GM23338 (cell line): ENCODE data around the gene WNT6. TPM values are rescaled to one million over a fixed set of nuclear protein-coding genes. Genes with fewer than 3 reads are reported as not detected.

Experiments
- ATAC-seq: fragments of 200-7000 bp; cut with Tn5 transposase; 3 replicates; pipeline ENCODE4 v1.9.1; 2020
- DNase-seq: peaks from one replicate; pipeline ENCODE4 v3.0.0-alpha.2; 2015; ENCODE audit warnings: low spot score
- H2AFZ ChIP-seq: fragments of 200-600 bp; sonication (generic); 2 replicates; pipeline ENCODE4 v1.8.0; 2016; ENCODE audit warnings: antibody characterized with exemption, mild to moderate bottlenecking, moderate library complexity
- H3F3A ChIP-seq: fragments of 200-600 bp; sonication (generic); replicated peaks from 2 replicates; pipeline ENCODE4 v1.8.0; 2017; ENCODE audit warnings: antibody characterized with exemption, mixed run types, low read depth
- H3K27ac ChIP-seq: fragments of 200-600 bp; sonication (generic); 2 replicates; pipeline ENCODE4 v1.6.1; 2016; ENCODE audit warnings: low read depth
- H3K27me3 ChIP-seq: fragments of 200-600 bp; sonication (generic); 2 replicates; pipeline ENCODE4 v1.8.0; 2016; ENCODE audit warnings: mild to moderate bottlenecking, mixed run types, moderate library complexity; ENCODE audit not compliant: insufficient read depth
- H3K36me3 ChIP-seq: fragments of 200-600 bp; sonication (generic); 2 replicates; pipeline ENCODE4 v1.8.0; 2016; ENCODE audit warnings: mild to moderate bottlenecking; ENCODE audit not compliant: insufficient read depth
- H3K4me1 ChIP-seq: fragments of 200-600 bp; sonication (generic); 2 replicates; pipeline ENCODE4 v1.8.0; 2016; ENCODE audit warnings: mild to moderate bottlenecking, moderate library complexity; ENCODE audit not compliant: insufficient read depth
- H3K4me2 ChIP-seq: fragments of 200-600 bp; sonication (generic); 2 replicates; pipeline ENCODE4 v1.7.1; 2017; ENCODE audit warnings: mixed run types
- H3K4me3 ChIP-seq: fragments of 200-600 bp; sonication (generic); 2 replicates; pipeline ENCODE4 v1.6.1; 2016; ENCODE audit warnings: mixed run types
- H3K79me2 ChIP-seq: fragments of 200-600 bp; sonication (generic); replicated peaks from 2 replicates; pipeline ENCODE4 v1.8.0; 2017; ENCODE audit warnings: mild to moderate bottlenecking; ENCODE audit not compliant: insufficient read depth
- H3K9me2 ChIP-seq: fragments of 200-600 bp; sonication (generic); 2 replicates; pipeline ENCODE4 v1.8.0; 2017; ENCODE audit not compliant: insufficient read depth
- H4K20me1 ChIP-seq: fragments of 200-600 bp; sonication (generic); replicated peaks from 2 replicates; pipeline ENCODE4 v1.8.0; 2017; ENCODE audit warnings: mild to moderate bottlenecking; ENCODE audit not compliant: insufficient read depth
- H3K27ac Mint-ChIP-seq: 2 replicates; pipeline ENCODE4 v1.8.0; 2020; ENCODE audit warnings: inconsistent platforms, mild to moderate bottlenecking, moderate library complexity, mixed read lengths
- H3K27me3 Mint-ChIP-seq: 3 replicates; pipeline ENCODE4 v1.8.0; 2022; ENCODE audit warnings: low read depth, mild to moderate bottlenecking, moderate library complexity, mixed read lengths, inconsistent platforms; ENCODE audit not compliant: insufficient read depth, poor library complexity
- H3K36me3 Mint-ChIP-seq: 3 replicates; pipeline ENCODE4 v1.8.0; 2021; ENCODE audit warnings: low read depth, mild to moderate bottlenecking, inconsistent platforms, moderate library complexity, mixed read lengths
- H3K4me1 Mint-ChIP-seq: 3 replicates; pipeline ENCODE4 v1.8.0; 2020; ENCODE audit warnings: mild to moderate bottlenecking, inconsistent platforms, mixed read lengths
- H3K4me3 Mint-ChIP-seq: 3 replicates; pipeline ENCODE4 v1.8.0; 2021; ENCODE audit warnings: moderate library complexity, mild to moderate bottlenecking, inconsistent platforms, mixed read lengths
- H3K9me3 Mint-ChIP-seq: 3 replicates; pipeline ENCODE4 v1.8.0; 2020; ENCODE audit warnings: moderate library complexity, mild to moderate bottlenecking, inconsistent platforms, mixed read lengths
- CTCF ChIP-seq, 2 experiments: fragments of 200-600 bp in 1 of 2; sonication (generic) in 1 of 2; conservative IDR thresholded peaks; 2 replicates each; pipeline versions ENCODE4 v1.5.1 to v1.6.1; 2016 to 2017; ENCODE audit warnings: antibody characterized with exemption in 2 of 2, low read depth in 2 of 2, mild to moderate bottlenecking in 2 of 2, moderate library complexity in 1 of 2
- polyA plus RNA-seq: library from polyadenylated mRNA; unstranded; fragments of >200 nt; fragmentation: Nextera tagmentation; extraction: Ambion mirVana; gene quantifications from 2 replicates; pipeline ENCODE4 v1.2.1, GENCODE V29; 2016
- total RNA-seq: library from RNA; depleted of rRNA; stranded (reverse); fragments of >200 nt; shearing (Covaris generic); gene quantifications from 2 replicates; pipeline ENCODE4 v1.2.3, GENCODE V29; 2014
- TF ChIP-seq, protein P1 (sequence below): IDR thresholded peaks from one replicate; pipeline ENCODE4 v1.6.1; 2018; ENCODE audit warnings: antibody characterized with exemption; ENCODE audit not compliant: unreplicated experiment
- TF ChIP-seq, protein P2 (sequence below): IDR thresholded peaks from 2 replicates; pipeline ENCODE4 v1.6.1; 2016; ENCODE audit warnings: antibody characterized with exemption
- TF ChIP-seq, protein P3 (sequence below): fragments of 250-450 bp; sonication (Bioruptor Pico); IDR thresholded peaks from 2 replicates; pipeline ENCODE4 v1.5.0; 2020; ENCODE audit warnings: mild to moderate bottlenecking, moderate library complexity

Gene WNT6
- total and polyA plus RNA-seq, 2 experiments from 2014 or later = not detected

DNA sequence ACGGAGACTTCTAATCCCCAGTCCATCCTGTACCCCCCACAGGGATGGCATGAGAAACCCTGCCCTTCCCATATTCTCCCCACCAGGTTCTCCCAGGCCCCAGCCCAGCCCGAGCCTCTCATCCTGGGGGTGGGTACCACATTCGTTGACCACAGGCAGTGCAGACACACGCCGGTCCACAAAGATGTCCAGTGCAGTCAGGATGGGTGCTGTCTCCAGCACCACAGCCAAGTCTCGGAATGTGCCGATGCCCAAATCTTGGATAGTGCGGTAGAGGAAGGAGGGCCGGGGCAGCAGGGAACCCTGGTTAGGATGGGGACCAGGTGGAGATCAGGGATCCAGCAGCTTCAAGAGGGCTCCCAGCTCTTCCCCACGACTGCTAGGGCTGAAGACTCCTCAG lies 32.8 kb upstream of the WNT6 start (continued):
- no peak for TF ChIP-seq CTCF (conservative IDR thresholded peaks at IDR 0.05; ENCODE audit: low read depth in 2 of 2)
- TF ChIP-seq, protein P1, sequence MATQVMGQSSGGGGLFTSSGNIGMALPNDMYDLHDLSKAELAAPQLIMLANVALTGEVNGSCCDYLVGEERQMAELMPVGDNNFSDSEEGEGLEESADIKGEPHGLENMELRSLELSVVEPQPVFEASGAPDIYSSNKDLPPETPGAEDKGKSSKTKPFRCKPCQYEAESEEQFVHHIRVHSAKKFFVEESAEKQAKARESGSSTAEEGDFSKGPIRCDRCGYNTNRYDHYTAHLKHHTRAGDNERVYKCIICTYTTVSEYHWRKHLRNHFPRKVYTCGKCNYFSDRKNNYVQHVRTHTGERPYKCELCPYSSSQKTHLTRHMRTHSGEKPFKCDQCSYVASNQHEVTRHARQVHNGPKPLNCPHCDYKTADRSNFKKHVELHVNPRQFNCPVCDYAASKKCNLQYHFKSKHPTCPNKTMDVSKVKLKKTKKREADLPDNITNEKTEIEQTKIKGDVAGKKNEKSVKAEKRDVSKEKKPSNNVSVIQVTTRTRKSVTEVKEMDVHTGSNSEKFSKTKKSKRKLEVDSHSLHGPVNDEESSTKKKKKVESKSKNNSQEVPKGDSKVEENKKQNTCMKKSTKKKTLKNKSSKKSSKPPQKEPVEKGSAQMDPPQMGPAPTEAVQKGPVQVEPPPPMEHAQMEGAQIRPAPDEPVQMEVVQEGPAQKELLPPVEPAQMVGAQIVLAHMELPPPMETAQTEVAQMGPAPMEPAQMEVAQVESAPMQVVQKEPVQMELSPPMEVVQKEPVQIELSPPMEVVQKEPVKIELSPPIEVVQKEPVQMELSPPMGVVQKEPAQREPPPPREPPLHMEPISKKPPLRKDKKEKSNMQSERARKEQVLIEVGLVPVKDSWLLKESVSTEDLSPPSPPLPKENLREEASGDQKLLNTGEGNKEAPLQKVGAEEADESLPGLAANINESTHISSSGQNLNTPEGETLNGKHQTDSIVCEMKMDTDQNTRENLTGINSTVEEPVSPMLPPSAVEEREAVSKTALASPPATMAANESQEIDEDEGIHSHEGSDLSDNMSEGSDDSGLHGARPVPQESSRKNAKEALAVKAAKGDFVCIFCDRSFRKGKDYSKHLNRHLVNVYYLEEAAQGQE = no peak
- TF ChIP-seq, protein P2, sequence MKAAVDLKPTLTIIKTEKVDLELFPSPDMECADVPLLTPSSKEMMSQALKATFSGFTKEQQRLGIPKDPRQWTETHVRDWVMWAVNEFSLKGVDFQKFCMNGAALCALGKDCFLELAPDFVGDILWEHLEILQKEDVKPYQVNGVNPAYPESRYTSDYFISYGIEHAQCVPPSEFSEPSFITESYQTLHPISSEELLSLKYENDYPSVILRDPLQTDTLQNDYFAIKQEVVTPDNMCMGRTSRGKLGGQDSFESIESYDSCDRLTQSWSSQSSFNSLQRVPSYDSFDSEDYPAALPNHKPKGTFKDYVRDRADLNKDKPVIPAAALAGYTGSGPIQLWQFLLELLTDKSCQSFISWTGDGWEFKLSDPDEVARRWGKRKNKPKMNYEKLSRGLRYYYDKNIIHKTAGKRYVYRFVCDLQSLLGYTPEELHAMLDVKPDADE = no peak

- Histone ChIP-seq H3K4me3 (no peak overlapping the region), H3K36me3 (no peaks in the 10 kb centered on the region), H4K20me1 (no peaks in the 10 kb centered on the region), H3K79me2 (no peaks in the 10 kb centered on the region), H3K4me1 (no peaks in the 10 kb centered on the region), H3K9me2 (no peaks in the 10 kb centered on the region), H3K27me3 (no peaks in the 10 kb centered on the region), H3F3A (no peaks in the 10 kb centered on the region), H3K4me2 (no peak overlapping the region), H2AFZ (no peak overlapping the region), H3K27ac (no peak overlapping the region)
- Mint-ChIP-seq H3K4me3 (no peak overlapping the region), H3K27me3 (peaks cover 4% of the 10 kb centered on the region), H3K36me3 (no peaks in the 10 kb centered on the region), H3K4me1 (peaks cover under 1% of the 10 kb centered on the region; the same call in 1 of the 3 replicates), H3K27ac (no peak overlapping the region), H3K9me3 (no peaks in the 10 kb centered on the region)
- ATAC-seq = no peak
- DNase-seq = no peak
- TF ChIP-seq, protein P3, sequence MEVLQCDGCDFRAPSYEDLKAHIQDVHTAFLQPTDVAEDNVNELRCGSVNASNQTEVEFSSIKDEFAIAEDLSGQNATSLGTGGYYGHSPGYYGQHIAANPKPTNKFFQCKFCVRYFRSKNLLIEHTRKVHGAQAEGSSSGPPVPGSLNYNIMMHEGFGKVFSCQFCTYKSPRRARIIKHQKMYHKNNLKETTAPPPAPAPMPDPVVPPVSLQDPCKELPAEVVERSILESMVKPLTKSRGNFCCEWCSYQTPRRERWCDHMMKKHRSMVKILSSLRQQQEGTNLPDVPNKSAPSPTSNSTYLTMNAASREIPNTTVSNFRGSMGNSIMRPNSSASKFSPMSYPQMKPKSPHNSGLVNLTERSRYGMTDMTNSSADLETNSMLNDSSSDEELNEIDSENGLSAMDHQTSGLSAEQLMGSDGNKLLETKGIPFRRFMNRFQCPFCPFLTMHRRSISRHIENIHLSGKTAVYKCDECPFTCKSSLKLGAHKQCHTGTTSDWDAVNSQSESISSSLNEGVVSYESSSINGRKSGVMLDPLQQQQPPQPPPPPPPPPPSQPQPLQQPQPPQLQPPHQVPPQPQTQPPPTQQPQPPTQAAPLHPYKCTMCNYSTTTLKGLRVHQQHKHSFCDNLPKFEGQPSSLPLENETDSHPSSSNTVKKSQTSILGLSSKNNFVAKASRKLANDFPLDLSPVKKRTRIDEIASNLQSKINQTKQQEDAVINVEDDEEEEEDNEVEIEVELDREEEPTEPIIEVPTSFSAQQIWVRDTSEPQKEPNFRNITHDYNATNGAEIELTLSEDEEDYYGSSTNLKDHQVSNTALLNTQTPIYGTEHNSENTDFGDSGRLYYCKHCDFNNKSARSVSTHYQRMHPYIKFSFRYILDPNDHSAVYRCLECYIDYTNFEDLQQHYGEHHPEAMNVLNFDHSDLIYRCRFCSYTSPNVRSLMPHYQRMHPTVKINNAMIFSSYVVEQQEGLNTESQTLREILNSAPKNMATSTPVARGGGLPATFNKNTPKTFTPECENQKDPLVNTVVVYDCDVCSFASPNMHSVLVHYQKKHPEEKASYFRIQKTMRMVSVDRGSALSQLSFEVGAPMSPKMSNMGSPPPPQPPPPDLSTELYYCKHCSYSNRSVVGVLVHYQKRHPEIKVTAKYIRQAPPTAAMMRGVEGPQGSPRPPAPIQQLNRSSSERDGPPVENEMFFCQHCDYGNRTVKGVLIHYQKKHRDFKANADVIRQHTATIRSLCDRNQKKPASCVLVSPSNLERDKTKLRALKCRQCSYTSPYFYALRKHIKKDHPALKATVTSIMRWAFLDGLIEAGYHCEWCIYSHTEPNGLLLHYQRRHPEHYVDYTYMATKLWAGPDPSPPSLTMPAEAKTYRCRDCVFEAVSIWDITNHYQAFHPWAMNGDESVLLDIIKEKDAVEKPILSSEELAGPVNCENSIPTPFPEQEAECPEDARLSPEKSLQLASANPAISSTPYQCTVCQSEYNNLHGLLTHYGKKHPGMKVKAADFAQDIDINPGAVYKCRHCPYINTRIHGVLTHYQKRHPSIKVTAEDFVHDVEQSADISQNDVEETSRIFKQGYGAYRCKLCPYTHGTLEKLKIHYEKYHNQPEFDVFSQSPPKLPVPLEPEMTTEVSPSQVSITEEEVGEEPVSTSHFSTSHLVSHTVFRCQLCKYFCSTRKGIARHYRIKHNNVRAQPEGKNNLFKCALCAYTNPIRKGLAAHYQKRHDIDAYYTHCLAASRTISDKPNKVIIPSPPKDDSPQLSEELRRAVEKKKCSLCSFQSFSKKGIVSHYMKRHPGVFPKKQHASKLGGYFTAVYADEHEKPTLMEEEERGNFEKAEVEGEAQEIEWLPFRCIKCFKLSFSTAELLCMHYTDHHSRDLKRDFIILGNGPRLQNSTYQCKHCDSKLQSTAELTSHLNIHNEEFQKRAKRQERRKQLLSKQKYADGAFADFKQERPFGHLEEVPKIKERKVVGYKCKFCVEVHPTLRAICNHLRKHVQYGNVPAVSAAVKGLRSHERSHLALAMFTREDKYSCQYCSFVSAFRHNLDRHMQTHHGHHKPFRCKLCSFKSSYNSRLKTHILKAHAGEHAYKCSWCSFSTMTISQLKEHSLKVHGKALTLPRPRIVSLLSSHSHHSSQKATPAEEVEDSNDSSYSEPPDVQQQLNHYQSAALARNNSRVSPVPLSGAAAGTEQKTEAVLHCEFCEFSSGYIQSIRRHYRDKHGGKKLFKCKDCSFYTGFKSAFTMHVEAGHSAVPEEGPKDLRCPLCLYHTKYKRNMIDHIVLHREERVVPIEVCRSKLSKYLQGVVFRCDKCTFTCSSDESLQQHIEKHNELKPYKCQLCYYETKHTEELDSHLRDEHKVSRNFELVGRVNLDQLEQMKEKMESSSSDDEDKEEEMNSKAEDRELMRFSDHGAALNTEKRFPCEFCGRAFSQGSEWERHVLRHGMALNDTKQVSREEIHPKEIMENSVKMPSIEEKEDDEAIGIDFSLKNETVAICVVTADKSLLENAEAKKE = no peak
- TF ChIP-seq, protein P2 = no peak
Measured at GRCh38 chr2:218827701-218828476, 31.7 kb upstream of the WNT6 start.
